HepG2 (cell line): ENCODE data around the gene SASH3. TPM values are rescaled to one million over a fixed set of nuclear protein-coding genes. Genes with fewer than 3 reads are reported as not detected.

Source experiments
- ATAC-seq: fragments of 200-7000 bp; cut with Tn5 transposase; 3 replicates; pipeline ENCODE4 v1.9.1; 2020; ENCODE audit warnings: mild to moderate bottlenecking, moderate library complexity
- BruUV-seq: library from RNA; stranded (reverse); fragments of 400-500 nt; replicated peaks from 2 replicates; lab custom pipeline; 2021; lab: Mats Ljungman, UMichigan
- CTCF ChIA-PET: fragments of 300-600 bp; formaldehyde crosslinking; extraction: SDS; loops from one replicate; lab custom pipeline; 2021; ENCODE audit warnings: low total read pairs, inconsistent platforms, low intra/inter-chr PET ratio; lab: Yijun Ruan, JAX
- POLR2A ChIA-PET: fragments of 350-600 bp; sonication (Branson Sonifier 250); formaldehyde crosslinking; loops from one replicate; lab custom pipeline; 2020; ENCODE audit warnings: antibody characterized with exemption, inconsistent platforms; lab: Yijun Ruan, JAX
- DNase-seq: peaks from one replicate; pipeline ENCODE4 v3.0.0-alpha.2; 2015; ENCODE audit warnings: low spot score
- FAIRE-seq: peaks from 3 replicates; lab custom pipeline; 2011; peaks lifted over from hg19 to GRCh38; lab: Jason Lieb, UNC
- H2AFZ ChIP-seq: one replicate; pipeline ENCODE4 v1.6.1; 2011; ENCODE audit warnings: low read length, inconsistent platforms
- H3K27ac ChIP-seq: fragments of 300-600 bp; 3 replicates; pipeline ENCODE4 v1.8.0; 2011; ENCODE audit warnings: mixed run types, mild to moderate bottlenecking, mixed read lengths, low read length, inconsistent platforms; ENCODE audit not compliant: insufficient read depth; ENCODE audit errors: extremely low read length
- H3K27me3 ChIP-seq, 2 experiments: fragments of 200-600 bp in 1 of 2; 2 replicates in 1 of 2; 3 replicates in 1 of 2; pipeline versions ENCODE4 v1.6.0 to v1.8.0; 2011; ENCODE audit warnings: low read length in 2 of 2, mild to moderate bottlenecking in 2 of 2, moderate library complexity in 2 of 2, inconsistent platforms in 1 of 2; ENCODE audit not compliant: insufficient read depth in 2 of 2, control insufficient read depth in 1 of 2
- H3K36me3 ChIP-seq, 2 experiments: fragments of 200-600 bp in 1 of 2; replicated peaks in 1 of 2; 2 replicates in 1 of 2; 3 replicates in 1 of 2; pipeline versions ENCODE4 v1.5.1 to v1.8.0; 2011; ENCODE audit warnings: low read length in 2 of 2, inconsistent platforms in 1 of 2; ENCODE audit not compliant: insufficient read depth in 2 of 2, control insufficient read depth in 1 of 2
- H3K4me1 ChIP-seq: 2 replicates; pipeline ENCODE4 v1.5.1; 2012; ENCODE audit warnings: low read length, inconsistent platforms; ENCODE audit not compliant: insufficient read depth
- H3K4me2 ChIP-seq: 2 replicates; pipeline ENCODE4 v1.6.0; 2011; ENCODE audit warnings: low read depth, low read length, inconsistent platforms
- H3K4me3 ChIP-seq, 3 experiments: fragments of 200-600 bp in 1 of 3; sonication (generic), shearing (Covaris generic) in 1 of 3; replicated peaks in 1 of 3; 2 replicates each; pipeline ENCODE4 v1.5.1; 2011 to 2016; ENCODE audit warnings: low read length in 3 of 3, inconsistent platforms in 2 of 3, low read depth in 2 of 3, mild to moderate bottlenecking in 2 of 3, control low read depth in 1 of 3, mixed read lengths in 1 of 3; ENCODE audit not compliant: insufficient read depth in 1 of 3
- H3K79me2 ChIP-seq: one replicate; pipeline ENCODE4 v1.6.1; 2011; ENCODE audit warnings: low read length, inconsistent platforms; ENCODE audit not compliant: insufficient read depth
- H3K9ac ChIP-seq: 2 replicates; pipeline ENCODE4 v1.6.0; 2011; ENCODE audit warnings: mild to moderate bottlenecking, low read depth, low read length, inconsistent platforms; ENCODE audit not compliant: insufficient read depth
- H3K9me3 ChIP-seq: 2 replicates; pipeline ENCODE4 v1.5.1; 2012; ENCODE audit warnings: mild to moderate bottlenecking, low read length
- H4K20me1 ChIP-seq: 2 replicates; pipeline ENCODE4 v1.6.0; 2011; ENCODE audit warnings: inconsistent platforms, mild to moderate bottlenecking, low read length, moderate library complexity; ENCODE audit not compliant: insufficient read depth
- CENPX ChIP-seq: sonication (generic); formaldehyde crosslinking; IDR thresholded peaks from 2 replicates; pipeline ENCODE4 v1.9.0; 2021; ENCODE audit warnings: mild to moderate bottlenecking, missing genetic modification reagents, moderate library complexity
- HDAC1 ChIP-seq: sonication (generic); formaldehyde crosslinking; IDR thresholded peaks from 2 replicates; pipeline ENCODE4 v1.5.1; 2020; ENCODE audit warnings: mild to moderate bottlenecking, missing genetic modification reagents
- KLF13 ChIP-seq: sonication (generic); formaldehyde crosslinking; IDR thresholded peaks from 2 replicates; pipeline ENCODE4 v1.4.0; 2020; ENCODE audit warnings: mild to moderate bottlenecking, missing genetic modification reagents
- MTA1 ChIP-seq: sonication (generic); formaldehyde crosslinking; IDR thresholded peaks from 2 replicates; pipeline ENCODE4 v1.4.0; 2020; ENCODE audit warnings: missing genetic modification reagents, mild to moderate bottlenecking, borderline replicate concordance
- NBN ChIP-seq: fragments of 450-650 bp; conservative IDR thresholded peaks from 2 replicates; pipeline ENCODE4 v1.6.1; 2017
- NFIB ChIP-seq: sonication (generic); formaldehyde crosslinking; IDR thresholded peaks from 2 replicates; pipeline ENCODE4 v1.9.0; 2021; ENCODE audit warnings: missing genetic modification reagents, mild to moderate bottlenecking, borderline replicate concordance
- ZNF24 ChIP-seq: fragments of 450-650 bp; IDR thresholded peaks from 2 replicates; pipeline ENCODE4 v1.6.1; 2017; ENCODE audit warnings: antibody characterized with exemption, mild to moderate bottlenecking
- ZNF652 ChIP-seq: IDR thresholded peaks from 2 replicates; pipeline ENCODE4 v1.6.1; 2016; ENCODE audit warnings: low read depth, borderline replicate concordance
- ZNF674 ChIP-seq: sonication (generic); formaldehyde crosslinking; IDR thresholded peaks from 2 replicates; pipeline ENCODE4 v1.5.0; 2020; ENCODE audit warnings: low read depth, mild to moderate bottlenecking, missing genetic modification reagents
- ZNF816 ChIP-seq: sonication (generic); formaldehyde crosslinking; IDR thresholded peaks from 2 replicates; pipeline ENCODE4 v1.8.0; 2022; ENCODE audit warnings: missing genetic modification reagents, mild to moderate bottlenecking, borderline replicate concordance
- WGBS: methylation state at CpG from one replicate; pipeline ENCODE4 v1.1.6; 2017; ENCODE audit warnings: low lambda C conversion rate; 5-methylcytosine and 5-hydroxymethylcytosine counted together
- in situ Hi-C: cut with HindIII; loops from 2 replicates; pipeline ENCODE4 v1.10.0; 2017; ENCODE audit warnings: low pct_unique_long_range_greater_than_20kb; ENCODE audit not compliant: extremely low pct_ligation_motif_present
- intact Hi-C: fragments of 100-400 bp; cut with micrococcal nuclease; formaldehyde crosslinking; loops from one replicate; pipeline ENCODE4 v1.10.0; 2022; ENCODE audit not compliant: unreplicated experiment
- polyA plus RNA-seq, 8 experiments: library from polyadenylated mRNA; depleted of rRNA in 3 of 8; stranded (reverse) in 7 of 8; unstranded in 1 of 8; fragments of >200 nt; fragmentation: Illumina TruSeq in 4 of 8; extraction: Trizol in 4 of 8; gene quantifications; 2 replicates each; pipeline versions ENCODE4 v1.2.1 to v1.2.3, GENCODE V29; 2011 to 2016; ENCODE audit warnings: low read depth in 4 of 8, missing spikeins in 1 of 8, mixed read lengths in 1 of 8; ENCODE audit not compliant: insufficient read depth in 1 of 8
- total RNA-seq, 5 experiments: library from RNA; depleted of rRNA; stranded (reverse); fragments of >200 nt; fragmentation: Illumina TruSeq; extraction: Trizol; gene quantifications; 2 replicates each; pipeline ENCODE4 v1.2.3, GENCODE V29; 2016; ENCODE audit warnings: low read depth in 1 of 5

Gene SASH3
- total and polyA plus RNA-seq, 2 of the 13 experiments (the other 11 are each of a cell fraction or from before 2014, with no cell fraction given), result 0.08 TPM; not detected in 1

- FAIRE-seq, result peak; percentile 28
- WGBS, result 98% methylated on average over 7 of the region's 7 CpGs
- H3K4me1 ChIP-seq, result no peaks in the 10 kb centered on the region
- TF ChIP-seq NFIB (no peak), ZNF674 (CRISPR knock-in tag) (no peak)
- TF ChIP-seq, all 625 proteins: peak for 0
- ChIA-PET CTCF (no interaction called here), POLR2A (no interaction called here)
- no peak for DNase-seq
- Histone ChIP-seq H3K79me2 (no peaks in the 10 kb centered on the region), H3K4me3 (no peak overlapping the region), H3K27ac (no peak overlapping the region), H4K20me1 (no peaks in the 10 kb centered on the region), H3K9me3 (no peaks in the 10 kb centered on the region), H3K27me3 (no peaks in the 10 kb centered on the region), H3K9ac (no peak overlapping the region), H3K4me2 (no peak overlapping the region), H2AFZ (no peak overlapping the region), H3K36me3 (peaks cover 9 to 39% of the 10 kb centered on the region in 2 experiments)
- in situ Hi-C loops, result no loop called here
- no TSS peak for BruUV-seq
- no peak for ATAC-seq
- intact Hi-C loops, result no loop called here
These were observed 29.4 kb downstream of the SASH3 start for GRCh38 chrX:129808829-129809796.

GRCh38 chrX:129813662-129814368 is 34.1 kb downstream of the SASH3 start:
- Histone ChIP-seq H3K27ac (no peak overlapping the region), H3K9me3 (no peaks in the 10 kb centered on the region), H3K27me3 (no peaks in the 10 kb centered on the region), H3K4me2 (no peak overlapping the region), H3K4me1 (no peaks in the 10 kb centered on the region), H3K4me3 (no peak overlapping the region), H3K79me2 (no peaks in the 10 kb centered on the region), H3K36me3 (peaks cover 8 to 42% of the 10 kb centered on the region in 2 experiments), H4K20me1 (no peaks in the 10 kb centered on the region), H2AFZ (no peak overlapping the region), H3K9ac (no peak overlapping the region)
- POLR2A ChIA-PET, result no interaction called here
- FAIRE-seq, result no peak
- 93% methylated on average over 6 of the region's 6 CpGs for WGBS
- DNase-seq, result no peak
- CTCF ChIA-PET, result no interaction called here
- in situ Hi-C loops, result no loop called here
- TF ChIP-seq MTA1 (CRISPR knock-in tag) (no peak), ZNF24 (no peak), CENPX (CRISPR knock-in tag) (no peak), HDAC1 (CRISPR knock-in tag) (no peak), NBN (no peak), ZNF652 (CRISPR knock-in tag) (no peak), ZNF816 (CRISPR knock-in tag) (no peak), KLF13 (CRISPR knock-in tag) (no peak)
- TF ChIP-seq, all 625 proteins: peak for 0
- intact Hi-C loops, result no loop called here
- ATAC-seq, result no peak
- BruUV-seq, result no TSS peak
